RWPE2 (cell line): ENCODE data around the gene MLXIP.

Experiments used
- ATAC-seq: fragments of 200-7000 bp; cut with Tn5 transposase; 3 replicates; pipeline ENCODE4 v1.9.1; 2021; ENCODE audit warnings: low read depth
- DNase-seq: peaks from one replicate; pipeline ENCODE4 v3.0.0-alpha.2; 2020; ENCODE audit warnings: low spot score
- H3K27ac ChIP-seq: fragments of 450-650 bp; 2 replicates; pipeline ENCODE4 v1.5.1; 2017; ENCODE audit warnings: mild to moderate bottlenecking; ENCODE audit not compliant: poor library complexity, severe bottlenecking
- H3K27me3 ChIP-seq: fragments of 250-450 bp; sonication (Bioruptor Pico); 2 replicates; pipeline ENCODE4 v1.5.1; 2021; ENCODE audit warnings: mild to moderate bottlenecking, moderate library complexity; ENCODE audit not compliant: insufficient read depth, poor library complexity, severe bottlenecking
- H3K36me3 ChIP-seq: fragments of 250-450 bp; sonication (Bioruptor Pico); 2 replicates; pipeline ENCODE4 v1.5.1; 2020; ENCODE audit warnings: low read depth, mild to moderate bottlenecking, moderate library complexity
- H3K4me1 ChIP-seq: fragments of 250-450 bp; sonication (Bioruptor Pico); 2 replicates; pipeline ENCODE4 v1.5.1; 2021; ENCODE audit warnings: mild to moderate bottlenecking, moderate library complexity; ENCODE audit not compliant: insufficient read depth, poor library complexity, severe bottlenecking
- H3K4me3 ChIP-seq: fragments of 250-450 bp; sonication (Bioruptor Pico); 2 replicates; pipeline ENCODE4 v1.5.1; 2021; ENCODE audit warnings: mild to moderate bottlenecking, moderate library complexity; ENCODE audit not compliant: severe bottlenecking
- H3K9me3 ChIP-seq: fragments of 250-450 bp; sonication (Bioruptor Pico); 2 replicates; pipeline ENCODE4 v1.5.1; 2021; ENCODE audit warnings: mild to moderate bottlenecking, moderate library complexity; ENCODE audit not compliant: severe bottlenecking
- CTCF ChIP-seq: fragments of 450-650 bp; IDR thresholded peaks from one replicate; pipeline ENCODE4 v1.5.1; 2017; ENCODE audit warnings: mild to moderate bottlenecking, moderate library complexity; ENCODE audit not compliant: poor library complexity, severe bottlenecking

MLXIP gene

GRCh38 chr12:122031342-122032216, 47.0 kb upstream of the MLXIP start:
- H3K27me3 ChIP-seq: no peaks in the 10 kb centered on the region
- peaks cover 28% of the 10 kb centered on the region for H3K36me3 ChIP-seq
- DNase-seq (no peak), ATAC-seq (0 out of 3 replicates have a peak, but pooled peaks have one; percentile 37)
- peaks cover 33% of the 10 kb centered on the region for H3K4me1 ChIP-seq
- H3K4me3 ChIP-seq: no peak overlapping the region
- TF ChIP-seq CTCF: peak; percentile 63
- H3K9me3 ChIP-seq: no peaks in the 10 kb centered on the region
- no peak overlapping the region for H3K27ac ChIP-seq

- Histone ChIP-seq H3K36me3 (peaks cover 38% of the 10 kb centered on the region), H3K27ac (no peak overlapping the region), H3K27me3 (no peaks in the 10 kb centered on the region), H3K9me3 (no peaks in the 10 kb centered on the region), H3K4me1 (peaks cover 28% of the 10 kb centered on the region), H3K4me3 (no peak overlapping the region)
- TF ChIP-seq CTCF: no peak
- DNase-seq (no peak), ATAC-seq (no peak)
These were observed 46.0 kb upstream of the MLXIP start for GRCh38 chr12:122032580-122032979.

- DNase-seq (no peak), ATAC-seq (peak; percentile 48; the same call in 2 of the 3 replicates)
- H3K4me1 ChIP-seq: peaks cover 8% of the 10 kb centered on the region
- no peak for TF ChIP-seq CTCF
- H3K36me3 ChIP-seq: peaks cover 55% of the 10 kb centered on the region
- no peaks in the 10 kb centered on the region for H3K27me3 ChIP-seq
- peak overlapping the region; percentile 22 for H3K27ac ChIP-seq
- no peak overlapping the region for H3K4me3 ChIP-seq
- H3K9me3 ChIP-seq: no peaks in the 10 kb centered on the region
These were observed 43.3 kb upstream of the MLXIP start for GRCh38 chr12:122035292-122035691.

GRCh38 chr12:122036153-122036552, 42.4 kb upstream of the MLXIP start:
- Histone ChIP-seq H3K4me1 (peaks cover 7% of the 10 kb centered on the region), H3K36me3 (peaks cover 57% of the 10 kb centered on the region), H3K9me3 (no peaks in the 10 kb centered on the region), H3K4me3 (no peak overlapping the region), H3K27ac (peak overlapping the region; percentile 22), H3K27me3 (no peaks in the 10 kb centered on the region)
- ATAC-seq (no peak), DNase-seq (no peak)
- TF ChIP-seq CTCF: no peak
